Measurements from ENCODE around the gene DNM3.
"Not testable (repeated sequence)": the region's sequence is repeated elsewhere in the genome, so short reads cannot be mapped to it uniquely, and the experiment has no call there.

GRCh38 chr1:172024944-172025738, 183.8 kb downstream of the DNM3 start:
- TF ChIP-seq EP300 (IDR thresholded peaks at IDR 0.05; ENCODE audit: borderline replicate concordance in 1 of 2, low read depth in 1 of 2, low read length in 1 of 2); EZH2phosphoT487 (IDR thresholded peaks at IDR 0.05; ENCODE audit: borderline replicate concordance, low read depth); MAX (IDR thresholded peaks at IDR 0.05; ENCODE audit: low read depth); TEAD4 (IDR thresholded peaks at IDR 0.05; ENCODE audit: borderline replicate concordance, insufficient read depth); JUND (IDR thresholded peaks at IDR 0.05); GABPA (IDR thresholded peaks at IDR 0.05; ENCODE audit: low read depth); SMC3 (IDR thresholded peaks at IDR 0.05; ENCODE audit: low read depth, low read length): not testable (repeated sequence)
- TF ChIP-seq, protein P1, sequence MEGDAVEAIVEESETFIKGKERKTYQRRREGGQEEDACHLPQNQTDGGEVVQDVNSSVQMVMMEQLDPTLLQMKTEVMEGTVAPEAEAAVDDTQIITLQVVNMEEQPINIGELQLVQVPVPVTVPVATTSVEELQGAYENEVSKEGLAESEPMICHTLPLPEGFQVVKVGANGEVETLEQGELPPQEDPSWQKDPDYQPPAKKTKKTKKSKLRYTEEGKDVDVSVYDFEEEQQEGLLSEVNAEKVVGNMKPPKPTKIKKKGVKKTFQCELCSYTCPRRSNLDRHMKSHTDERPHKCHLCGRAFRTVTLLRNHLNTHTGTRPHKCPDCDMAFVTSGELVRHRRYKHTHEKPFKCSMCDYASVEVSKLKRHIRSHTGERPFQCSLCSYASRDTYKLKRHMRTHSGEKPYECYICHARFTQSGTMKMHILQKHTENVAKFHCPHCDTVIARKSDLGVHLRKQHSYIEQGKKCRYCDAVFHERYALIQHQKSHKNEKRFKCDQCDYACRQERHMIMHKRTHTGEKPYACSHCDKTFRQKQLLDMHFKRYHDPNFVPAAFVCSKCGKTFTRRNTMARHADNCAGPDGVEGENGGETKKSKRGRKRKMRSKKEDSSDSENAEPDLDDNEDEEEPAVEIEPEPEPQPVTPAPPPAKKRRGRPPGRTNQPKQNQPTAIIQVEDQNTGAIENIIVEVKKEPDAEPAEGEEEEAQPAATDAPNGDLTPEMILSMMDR (IDR thresholded peaks at IDR 0.05) = not testable (repeated sequence)
